ENCODE data around the gene DLGAP1. TPM values are rescaled to one million over a fixed set of nuclear protein-coding genes. Genes with fewer than 3 reads are reported as not detected.

DLGAP1 gene
- total and polyA plus RNA-seq, 5 donors from 2014 or later: 0.11 to 5.4 (median 0.68) TPM

DNA sequence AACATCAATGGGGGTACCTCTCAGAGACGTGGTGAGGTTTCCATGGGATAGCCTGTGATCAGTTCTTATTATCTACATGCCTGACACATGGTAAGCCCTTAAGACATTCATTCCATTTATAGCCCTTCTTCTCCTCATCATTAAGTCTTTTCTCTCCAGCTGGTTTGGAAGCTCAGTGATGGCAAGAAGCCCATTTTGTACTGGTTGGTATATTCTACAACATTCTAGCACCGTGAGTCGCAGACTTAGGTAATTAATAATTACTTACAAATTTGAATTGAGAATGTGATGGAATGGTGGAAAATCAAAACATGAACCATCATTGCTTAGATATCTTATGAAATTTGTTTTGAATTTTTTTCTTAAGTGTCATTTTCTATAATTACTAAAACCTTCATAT lies 472.6 kb downstream of the DLGAP1 start:
- ATAC-seq (ENCODE audit: low read depth in 2 of 2) (no peak), DNase-seq (no peak)
- no peak overlapping the region for H3K4me3 ChIP-seq (ENCODE audit: low read depth, low read length)
- peaks cover 0 to 15% (median 2%) of the 10 kb centered on the region in 7 donors for H3K9me3 Mint-ChIP-seq
- no peak overlapping the region for H3K27ac ChIP-seq (ENCODE audit: insufficient read depth, low read length, poor library complexity, severe bottlenecking)
- H3K4me1 ChIP-seq (ENCODE audit: control insufficient read depth, insufficient read depth, low read length, poor library complexity, severe bottlenecking): no peaks in the 10 kb centered on the region
- no peak overlapping the region for H3K4me3 Mint-ChIP-seq
- no peaks in the 10 kb centered on the region for H3K36me3 ChIP-seq (ENCODE audit: control insufficient read depth, insufficient read depth, low read length)
- H3K4me1 Mint-ChIP-seq: peaks cover 5 to 18% (median 7%) of the 10 kb centered on the region in 4 donors
- H3K9me3 ChIP-seq (ENCODE audit: control insufficient read depth in 2 of 2, low read length in 2 of 2): peaks cover 4 to 9% of the 10 kb centered on the region in 2 experiments
- no peaks in the 10 kb centered on the region for H3K27me3 Mint-ChIP-seq
- no peak overlapping the region for H3K27ac Mint-ChIP-seq
- H3K27me3 ChIP-seq (ENCODE audit: control insufficient read depth, insufficient read depth, low read length): no peaks in the 10 kb centered on the region
- no peaks in the 10 kb centered on the region for H3K36me3 Mint-ChIP-seq

DNA sequence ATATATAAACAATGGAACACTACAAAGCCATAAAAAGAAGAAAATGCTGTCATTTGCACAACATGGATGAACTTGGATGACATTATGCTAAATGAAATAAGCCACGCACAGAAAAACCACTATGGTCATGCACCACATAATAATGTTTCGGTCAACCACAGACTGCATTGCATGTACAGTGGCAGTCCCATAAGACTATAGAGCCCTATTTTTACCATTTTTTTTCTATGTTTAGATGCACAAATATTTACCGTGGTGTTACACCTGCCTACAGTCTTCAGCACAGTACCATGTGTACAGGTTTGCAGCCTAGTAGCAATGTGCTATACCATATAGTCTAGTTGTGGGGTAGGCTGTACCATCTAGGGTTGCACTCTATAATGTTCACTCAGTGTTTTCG lies 476.1 kb downstream of the DLGAP1 start:
- no peaks in the 10 kb centered on the region for H3K4me1 ChIP-seq (ENCODE audit: control insufficient read depth, insufficient read depth, low read length, poor library complexity, severe bottlenecking)
- H3K27me3 ChIP-seq (ENCODE audit: control insufficient read depth, insufficient read depth, low read length): no peaks in the 10 kb centered on the region
- Mint-ChIP-seq H3K9me3 (peaks cover 0 to 15% (median 2%) of the 10 kb centered on the region in 7 donors), H3K4me1 (peaks cover 0 to 3% (median 0%) of the 10 kb centered on the region in 4 donors), H3K27ac (no peak overlapping the region), H3K36me3 (no peaks in the 10 kb centered on the region), H3K4me3 (peak overlapping the region in 1 of 4 donors; percentile 43), H3K27me3 (no peaks in the 10 kb centered on the region)
- H3K27ac ChIP-seq (ENCODE audit: insufficient read depth, low read length, poor library complexity, severe bottlenecking): no peak overlapping the region
- no peaks in the 10 kb centered on the region for H3K36me3 ChIP-seq (ENCODE audit: control insufficient read depth, insufficient read depth, low read length)
- peaks cover 4 to 9% of the 10 kb centered on the region in 2 experiments for H3K9me3 ChIP-seq (ENCODE audit: control insufficient read depth in 2 of 2, low read length in 2 of 2)
- DNase-seq (no peak), ATAC-seq (ENCODE audit: low read depth in 2 of 2) (no peak)
- H3K4me3 ChIP-seq (ENCODE audit: low read depth, low read length): no peak overlapping the region

DNA sequence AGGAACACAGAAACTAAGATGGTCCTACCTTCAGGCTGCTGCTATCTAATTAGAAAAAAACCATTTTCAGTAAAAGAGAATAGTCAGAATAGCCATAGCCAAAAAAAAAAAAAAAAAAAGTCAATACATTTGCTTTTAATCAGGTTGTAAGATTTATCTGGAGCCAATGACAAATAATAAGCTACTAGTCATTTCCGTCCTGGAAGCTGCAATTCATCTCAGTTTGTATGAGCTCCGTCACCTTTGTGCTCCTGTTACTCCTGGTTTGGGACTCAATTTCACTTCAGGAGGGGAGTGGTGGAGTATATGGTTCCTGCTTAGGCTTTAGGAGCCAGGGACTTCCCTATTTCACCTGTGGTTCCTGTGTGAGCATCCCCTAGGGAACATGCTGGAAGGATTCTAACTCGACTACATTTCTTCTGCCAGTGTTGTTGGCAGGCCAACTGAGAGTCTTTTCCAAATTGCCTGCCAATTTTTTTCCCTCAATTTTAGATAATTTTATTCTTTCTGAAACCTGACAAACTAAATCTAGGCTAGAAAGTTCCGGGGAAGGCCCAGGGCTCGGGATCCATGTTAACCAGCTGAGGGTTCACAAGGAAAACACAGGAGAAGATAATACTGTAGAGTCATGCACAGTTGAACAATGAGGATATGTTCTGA lies 481.8 kb downstream of the DLGAP1 start:
- no peak for ATAC-seq (ENCODE audit: low read depth in 2 of 2)
- Mint-ChIP-seq H3K36me3 (no peaks in the 10 kb centered on the region), H3K9me3 (peaks cover 0 to 2% (median 0%) of the 10 kb centered on the region in 7 donors), H3K27me3 (peaks cover 4% of the 10 kb centered on the region), H3K4me3 (no peak overlapping the region), H3K4me1 (no peaks in the 10 kb centered on the region), H3K27ac (no peak overlapping the region)
- Histone ChIP-seq H3K27me3 (ENCODE audit: control insufficient read depth, insufficient read depth, low read length) (no peaks in the 10 kb centered on the region), H3K4me3 (ENCODE audit: low read depth, low read length) (no peak overlapping the region), H3K27ac (ENCODE audit: insufficient read depth, low read length, poor library complexity, severe bottlenecking) (no peak overlapping the region), H3K36me3 (ENCODE audit: control insufficient read depth, insufficient read depth, low read length) (no peaks in the 10 kb centered on the region), H3K4me1 (ENCODE audit: control insufficient read depth, insufficient read depth, low read length, poor library complexity, severe bottlenecking) (no peaks in the 10 kb centered on the region), H3K9me3 (ENCODE audit: control insufficient read depth in 2 of 2, low read length in 2 of 2) (no peaks in the 10 kb centered on the region)
- no peak for DNase-seq

DNA sequence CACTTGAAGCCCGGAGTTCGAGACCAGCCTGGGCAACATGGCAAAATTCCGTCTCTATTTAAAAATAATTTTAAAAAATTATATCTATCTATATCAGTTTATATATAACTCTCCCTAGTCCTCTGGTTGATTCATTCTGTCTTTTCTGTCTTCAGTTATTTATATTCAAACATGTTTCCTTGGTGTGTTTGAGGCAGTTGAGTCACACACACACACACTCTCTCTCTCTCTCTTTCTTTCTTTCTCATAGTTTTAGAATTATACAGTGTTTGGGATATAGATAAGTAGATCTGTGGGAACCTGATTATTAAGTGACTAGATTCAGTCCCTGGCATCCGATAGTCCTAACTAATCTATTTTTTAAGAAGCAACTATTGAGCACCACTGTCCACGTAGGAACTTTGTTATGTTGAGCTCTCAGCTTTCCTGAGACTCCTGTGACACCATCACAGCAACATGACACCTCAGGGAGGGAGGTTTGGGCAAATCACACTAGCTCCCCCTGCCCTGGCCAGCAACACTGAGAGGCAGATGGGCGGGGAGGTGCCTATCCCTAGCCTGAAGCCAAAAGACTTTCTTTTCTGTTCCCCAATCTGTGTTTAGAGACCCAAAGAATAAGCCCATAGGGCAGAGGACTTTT lies 482.7 kb downstream of the DLGAP1 start:
- no peak overlapping the region for H3K4me3 Mint-ChIP-seq
- DNase-seq (no peak), ATAC-seq (ENCODE audit: low read depth in 2 of 2) (no peak)
- Histone ChIP-seq H3K9me3 (ENCODE audit: control insufficient read depth in 2 of 2, low read length in 2 of 2) (no peaks in the 10 kb centered on the region), H3K27ac (ENCODE audit: insufficient read depth, low read length, poor library complexity, severe bottlenecking) (no peak overlapping the region), H3K27me3 (ENCODE audit: control insufficient read depth, insufficient read depth, low read length) (no peaks in the 10 kb centered on the region), H3K36me3 (ENCODE audit: control insufficient read depth, insufficient read depth, low read length) (no peaks in the 10 kb centered on the region), H3K4me1 (ENCODE audit: control insufficient read depth, insufficient read depth, low read length, poor library complexity, severe bottlenecking) (no peaks in the 10 kb centered on the region), H3K4me3 (ENCODE audit: low read depth, low read length) (no peak overlapping the region)
- H3K9me3 Mint-ChIP-seq: no peaks in the 10 kb centered on the region
- peaks cover 4% of the 10 kb centered on the region for H3K27me3 Mint-ChIP-seq
- no peaks in the 10 kb centered on the region for H3K4me1 Mint-ChIP-seq
- H3K27ac Mint-ChIP-seq: no peak overlapping the region
- no peaks in the 10 kb centered on the region for H3K36me3 Mint-ChIP-seq

DNA sequence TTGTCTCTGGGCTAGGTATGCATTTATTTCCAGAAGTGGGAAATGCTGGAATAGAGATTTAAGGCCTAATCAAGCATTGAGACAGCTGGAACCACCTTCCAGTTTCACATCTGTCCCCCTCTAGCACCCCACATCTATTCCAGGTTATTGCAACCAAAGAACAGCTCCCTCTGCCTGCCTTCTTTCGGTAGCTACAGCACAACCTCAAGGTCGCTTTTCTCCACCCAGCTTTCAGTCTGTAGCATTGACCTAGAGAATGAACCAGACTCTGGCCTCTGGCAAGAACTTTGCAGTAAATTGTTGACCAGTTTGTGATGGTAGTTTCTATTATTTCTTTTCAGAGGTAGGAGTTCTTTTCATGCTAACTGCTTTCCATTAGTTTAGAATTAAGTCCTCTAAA lies 484.2 kb downstream of the DLGAP1 start:
- Mint-ChIP-seq H3K27me3 (peaks cover 11% of the 10 kb centered on the region), H3K9me3 (peaks cover 0 to 2% (median 0%) of the 10 kb centered on the region in 7 donors), H3K27ac (no peak overlapping the region), H3K4me1 (no peaks in the 10 kb centered on the region), H3K36me3 (no peaks in the 10 kb centered on the region), H3K4me3 (no peak overlapping the region)
- no peaks in the 10 kb centered on the region for H3K4me1 ChIP-seq (ENCODE audit: control insufficient read depth, insufficient read depth, low read length, poor library complexity, severe bottlenecking)
- no peaks in the 10 kb centered on the region for H3K9me3 ChIP-seq (ENCODE audit: control insufficient read depth in 2 of 2, low read length in 2 of 2)
- no peaks in the 10 kb centered on the region for H3K36me3 ChIP-seq (ENCODE audit: control insufficient read depth, insufficient read depth, low read length)
- DNase-seq (no peak), ATAC-seq (ENCODE audit: low read depth in 2 of 2) (no peak)
- H3K27me3 ChIP-seq (ENCODE audit: control insufficient read depth, insufficient read depth, low read length): no peaks in the 10 kb centered on the region
- H3K4me3 ChIP-seq (ENCODE audit: low read depth, low read length): no peak overlapping the region
- H3K27ac ChIP-seq (ENCODE audit: insufficient read depth, low read length, poor library complexity, severe bottlenecking): no peak overlapping the region

DNA sequence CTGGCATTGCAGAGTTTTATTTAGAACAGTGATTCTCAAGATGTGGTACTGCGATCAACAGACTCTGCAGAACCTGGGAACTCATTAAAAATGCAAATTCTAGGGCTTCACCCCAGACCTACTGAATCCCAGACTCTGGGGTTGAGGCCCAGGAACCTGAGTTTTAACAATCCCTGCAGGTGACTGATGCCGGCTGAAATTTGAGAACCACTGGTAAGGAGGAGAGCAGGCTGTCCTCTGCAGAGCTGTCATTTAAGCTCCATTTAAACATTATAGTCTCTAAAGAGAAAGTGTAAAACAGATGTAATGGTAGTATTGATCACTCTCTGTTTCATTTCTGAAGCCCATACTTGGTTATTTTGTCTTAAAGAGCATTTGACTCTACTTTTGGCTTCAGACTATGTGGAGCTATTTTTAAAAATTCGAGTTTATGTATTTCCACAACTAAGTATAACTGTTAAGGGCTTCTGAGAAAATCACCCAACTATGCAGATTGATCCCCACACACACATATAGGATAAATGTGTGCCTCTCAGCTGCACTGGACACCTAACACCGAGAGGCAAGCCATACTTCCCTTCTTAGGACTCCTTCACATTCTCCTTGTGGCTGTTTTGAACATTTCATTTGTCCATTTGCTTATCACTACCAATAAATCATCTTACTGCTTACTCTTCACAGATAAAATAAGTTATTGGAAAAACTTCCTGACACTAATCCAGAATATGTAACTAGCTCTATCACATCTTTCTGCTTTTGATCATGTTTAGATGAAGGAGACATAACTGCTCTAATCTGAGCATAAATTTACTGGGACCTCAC lies 487.5 kb downstream of the DLGAP1 start:
- Histone ChIP-seq H3K4me3 (ENCODE audit: low read depth, low read length) (no peak overlapping the region), H3K36me3 (ENCODE audit: control insufficient read depth, insufficient read depth, low read length) (no peaks in the 10 kb centered on the region), H3K4me1 (ENCODE audit: control insufficient read depth, insufficient read depth, low read length, poor library complexity, severe bottlenecking) (no peaks in the 10 kb centered on the region), H3K27me3 (ENCODE audit: control insufficient read depth, insufficient read depth, low read length) (no peaks in the 10 kb centered on the region), H3K9me3 (ENCODE audit: control insufficient read depth in 2 of 2, low read length in 2 of 2) (no peaks in the 10 kb centered on the region), H3K27ac (ENCODE audit: insufficient read depth, low read length, poor library complexity, severe bottlenecking) (no peak overlapping the region)
- Mint-ChIP-seq H3K27me3 (peaks cover 17% of the 10 kb centered on the region), H3K36me3 (no peaks in the 10 kb centered on the region), H3K4me1 (no peaks in the 10 kb centered on the region), H3K9me3 (peaks cover 0 to 3% (median 0%) of the 10 kb centered on the region in 7 donors), H3K27ac (no peak overlapping the region), H3K4me3 (no peak overlapping the region)
- DNase-seq (no peak), ATAC-seq (ENCODE audit: low read depth in 2 of 2) (no peak)

DNA sequence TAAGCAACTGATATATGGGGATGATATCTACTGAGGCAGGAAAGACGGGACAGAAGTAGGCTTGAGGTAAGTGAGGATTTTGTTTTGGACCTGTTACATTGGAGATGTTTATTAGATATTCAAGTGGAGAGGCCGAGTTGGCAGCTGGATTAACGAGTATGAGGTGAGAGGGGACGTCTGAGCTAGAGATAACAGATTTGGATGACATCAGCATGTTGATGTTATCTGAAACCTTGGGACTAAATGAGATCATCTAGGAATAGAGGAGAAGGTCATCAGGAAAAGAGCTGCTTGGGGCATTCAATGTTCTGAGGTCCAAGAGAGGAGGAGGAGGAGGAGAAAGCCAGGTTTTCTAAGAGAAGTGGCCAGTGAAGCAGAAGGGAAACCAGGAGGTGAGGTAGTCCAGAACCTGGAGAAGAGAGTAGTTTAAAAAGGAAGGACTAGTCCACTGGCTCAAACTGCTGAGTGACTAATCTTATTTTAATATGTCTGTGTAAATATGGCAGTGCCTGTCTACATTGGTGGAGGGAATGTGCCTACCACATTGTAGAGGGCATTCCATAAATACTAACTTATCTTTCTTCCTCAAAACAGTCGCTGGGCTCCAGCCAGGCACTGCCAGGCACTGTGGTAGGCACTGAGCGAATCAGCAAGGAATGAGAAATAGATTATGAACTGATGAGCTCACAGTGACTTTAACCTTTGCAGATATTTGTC lies 488.3 kb downstream of the DLGAP1 start:
- Histone ChIP-seq H3K27ac (ENCODE audit: insufficient read depth, low read length, poor library complexity, severe bottlenecking) (no peak overlapping the region), H3K4me3 (ENCODE audit: low read depth, low read length) (no peak overlapping the region), H3K9me3 (ENCODE audit: control insufficient read depth in 2 of 2, low read length in 2 of 2) (no peaks in the 10 kb centered on the region), H3K36me3 (ENCODE audit: control insufficient read depth, insufficient read depth, low read length) (no peaks in the 10 kb centered on the region), H3K4me1 (ENCODE audit: control insufficient read depth, insufficient read depth, low read length, poor library complexity, severe bottlenecking) (no peaks in the 10 kb centered on the region), H3K27me3 (ENCODE audit: control insufficient read depth, insufficient read depth, low read length) (no peaks in the 10 kb centered on the region)
- Mint-ChIP-seq H3K9me3 (peaks cover 0 to 3% (median 0%) of the 10 kb centered on the region in 7 donors), H3K27ac (no peak overlapping the region), H3K36me3 (no peaks in the 10 kb centered on the region), H3K4me3 (no peak overlapping the region), H3K4me1 (no peaks in the 10 kb centered on the region), H3K27me3 (peaks cover 17% of the 10 kb centered on the region)
- no peak for DNase-seq
- no peak for ATAC-seq (ENCODE audit: low read depth in 2 of 2)

All from CD4-positive, CD25-positive, alpha-beta regulatory T cell (primary cell).